Measurements from ENCODE around the gene PAF1.

GRCh38 chr19:39384839-39385568 is 5.9 kb downstream of the PAF1 start:
- TF ChIP-seq CTCF (IDR thresholded peaks at IDR 0.05) (no peak), POLR2A (IDR thresholded peaks at IDR 0.05) (no peak)

Data from adrenal gland (tissue), 5 donors.